Stimulated activated CD8-positive, alpha-beta memory T cell treated with anti-CD3 and anti-CD28 coated beads, Interleukin-12 subunit alpha, Interleukin-12 subunit beta, amount 100 ng/mL, for 4 hours (primary cell): Measurements from ENCODE around the gene KRT14.
A peak's percentile ranks its signal among the peaks of the same experiment; 100 is the strongest.
"Not testable (repeated sequence)": the region's sequence is repeated elsewhere in the genome, so short reads cannot be mapped to it uniquely, and the experiment has no call there.

Experiments
- DNase-seq: peaks from one replicate; pipeline ENCODE4 v3.0.0-alpha.2; 2020; ENCODE audit warnings: low read depth

The KRT14 gene

DNA sequence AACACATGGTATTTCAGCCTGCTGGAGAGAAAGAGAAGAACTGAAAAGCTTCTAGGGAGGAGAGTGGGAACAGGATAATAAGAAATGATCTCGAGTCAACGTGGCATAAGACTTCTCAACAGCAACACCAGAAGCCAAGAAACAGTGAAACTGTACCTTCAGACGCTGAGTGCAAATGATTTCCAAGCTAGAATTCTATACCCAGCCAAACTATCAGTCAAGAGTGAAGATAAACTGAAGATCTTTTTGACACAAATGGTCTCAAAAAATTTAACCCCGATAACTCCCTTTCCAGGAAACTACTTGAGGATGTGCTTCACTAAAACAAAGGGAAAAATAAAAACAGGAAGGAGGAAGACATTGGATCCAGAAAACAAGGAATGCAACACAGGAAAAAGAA, 20.2 kb upstream of the KRT14 start:
- not testable (repeated sequence) for DNase-seq

DNA sequence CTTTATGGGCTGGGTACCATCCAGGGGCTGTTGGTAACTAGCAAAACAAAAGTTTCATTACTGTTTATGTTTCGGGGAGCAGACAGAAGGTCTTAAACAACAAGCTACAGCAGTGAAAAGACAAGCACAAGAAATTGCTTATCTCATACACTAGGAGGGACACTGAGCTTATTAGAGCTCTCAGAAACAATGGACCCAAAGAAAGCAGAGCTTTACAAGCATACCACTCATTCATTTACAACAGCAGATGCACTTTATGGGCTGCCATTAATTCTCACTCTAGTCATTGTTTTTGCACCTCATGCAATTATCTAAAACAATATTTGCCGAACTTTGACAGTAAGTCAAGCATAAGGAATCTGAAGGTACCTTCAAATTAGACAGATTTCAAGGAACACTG, 15.8 kb upstream of the KRT14 start:
- no peak for DNase-seq

DNA sequence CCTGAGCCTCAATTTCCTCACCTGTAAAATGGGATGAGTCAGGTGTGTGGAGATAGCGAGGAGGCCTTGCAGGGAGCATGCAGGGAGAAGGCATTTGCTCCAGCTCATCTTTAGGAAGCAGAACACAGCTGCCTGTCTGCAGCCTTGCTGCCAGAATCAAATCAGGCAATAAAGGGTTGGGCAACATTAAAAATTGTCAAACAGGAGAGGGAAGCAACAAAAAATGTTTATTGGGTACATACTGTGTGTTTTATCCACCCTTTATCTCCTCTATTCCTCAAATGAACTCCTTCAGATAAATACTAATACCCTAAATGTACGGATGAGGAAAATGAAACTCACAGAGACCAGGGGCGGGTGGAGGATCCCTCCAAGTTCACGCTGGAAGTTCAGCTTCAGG, 13.6 kb upstream of the KRT14 start:
- DNase-seq: no peak

DNA sequence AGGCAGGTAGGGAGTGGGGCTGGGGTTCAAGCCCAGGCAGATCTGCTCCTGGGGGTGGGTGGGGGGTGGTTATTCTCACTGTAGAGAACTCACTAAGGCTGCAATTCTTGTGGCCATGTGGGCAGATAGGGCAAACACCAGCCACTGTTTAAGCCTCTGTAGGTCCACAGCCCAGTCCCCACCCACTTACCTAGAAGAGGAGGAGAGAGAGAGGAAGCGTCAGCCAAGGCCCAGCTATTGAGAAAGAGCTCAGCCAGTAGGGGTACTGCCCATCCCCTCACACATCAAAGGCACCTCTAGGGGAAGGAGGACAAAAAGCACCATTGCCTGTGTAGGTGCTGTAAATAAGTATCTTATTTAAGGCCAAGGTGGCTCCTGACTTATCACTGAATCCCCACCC, 13.0 kb upstream of the KRT14 start:
- no peak for DNase-seq

DNA sequence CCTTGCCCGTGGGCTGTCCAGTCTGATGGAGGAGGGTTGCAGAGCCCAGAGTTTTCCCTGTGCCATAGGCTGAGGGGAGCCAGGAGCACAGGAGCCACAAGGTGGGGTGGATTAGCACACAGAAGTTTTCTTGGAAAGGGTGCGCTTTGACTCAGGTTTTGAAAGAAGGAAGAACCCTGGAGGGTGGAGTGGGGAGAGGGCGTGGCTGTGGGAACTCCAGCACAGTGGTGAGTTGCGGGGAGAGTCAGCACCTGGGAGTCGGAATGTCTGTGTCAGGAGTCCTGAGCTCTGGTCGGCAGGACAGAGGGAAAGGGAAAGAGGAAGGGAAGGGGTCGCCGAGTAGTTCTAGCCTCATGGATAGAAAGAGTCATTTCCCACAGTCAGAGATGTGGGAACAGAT, 8.9 kb upstream of the KRT14 start:
- no peak for DNase-seq

DNA sequence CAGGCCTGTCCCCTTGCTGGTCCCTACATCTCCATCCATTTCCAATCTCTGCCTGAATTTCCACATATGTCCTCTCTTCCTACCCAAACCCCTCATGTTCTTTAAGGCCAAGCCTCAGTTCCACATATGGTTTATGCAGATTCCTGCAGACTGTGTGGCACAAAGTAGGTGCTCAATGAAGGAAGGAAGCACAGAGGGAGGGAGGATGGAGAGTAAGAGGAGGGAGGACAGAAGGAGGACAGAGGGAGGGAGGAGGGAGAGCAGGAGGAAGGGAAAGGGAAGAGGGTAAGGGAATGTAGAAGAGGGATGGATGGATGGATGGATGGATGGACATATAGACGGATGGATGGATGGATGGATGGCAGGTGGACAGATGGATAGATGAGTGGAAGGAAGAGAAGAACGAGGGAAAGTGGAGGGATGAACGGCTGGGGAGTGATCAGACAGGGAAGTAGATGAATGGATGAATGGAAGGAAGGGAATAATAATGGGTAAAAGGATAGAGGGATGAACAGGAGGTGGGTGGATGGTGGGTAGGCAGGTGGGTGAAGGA, 7.7 kb upstream of the KRT14 start:
- DNase-seq: no peak

DNA sequence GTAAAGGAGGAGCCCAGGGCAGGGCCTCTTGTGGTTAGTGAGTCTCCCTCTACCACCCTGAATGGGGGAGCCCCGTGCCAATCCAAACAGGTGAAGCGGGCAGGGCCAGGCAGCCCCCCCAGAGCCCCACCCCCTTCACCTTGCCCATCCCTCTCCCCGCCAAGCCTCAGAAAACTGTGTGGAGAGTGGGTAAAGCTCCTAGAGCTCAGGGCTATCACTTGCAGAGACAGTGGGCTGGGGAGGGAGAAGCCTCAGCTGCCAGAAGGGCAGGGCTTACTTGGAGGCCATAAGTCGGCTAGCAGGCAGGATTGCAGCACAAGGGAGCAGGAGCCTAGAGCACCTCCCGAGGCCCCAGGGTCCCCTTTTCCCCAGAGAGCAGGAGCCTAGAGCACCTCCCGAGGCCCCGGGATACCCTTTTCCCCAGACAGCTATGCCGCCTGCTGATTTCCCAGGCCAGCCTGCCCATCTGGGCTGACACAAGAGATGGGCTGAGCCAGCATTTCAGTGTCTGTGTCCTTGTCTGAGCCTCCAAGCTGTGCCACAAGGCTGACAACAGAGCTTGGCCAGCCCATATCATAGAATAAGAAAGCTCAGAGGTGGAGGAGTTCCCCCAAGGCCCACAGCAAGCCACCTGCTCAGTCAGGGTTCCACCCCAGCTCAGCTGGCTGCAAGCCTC, 6.7 kb upstream of the KRT14 start:
- no peak for DNase-seq

DNA sequence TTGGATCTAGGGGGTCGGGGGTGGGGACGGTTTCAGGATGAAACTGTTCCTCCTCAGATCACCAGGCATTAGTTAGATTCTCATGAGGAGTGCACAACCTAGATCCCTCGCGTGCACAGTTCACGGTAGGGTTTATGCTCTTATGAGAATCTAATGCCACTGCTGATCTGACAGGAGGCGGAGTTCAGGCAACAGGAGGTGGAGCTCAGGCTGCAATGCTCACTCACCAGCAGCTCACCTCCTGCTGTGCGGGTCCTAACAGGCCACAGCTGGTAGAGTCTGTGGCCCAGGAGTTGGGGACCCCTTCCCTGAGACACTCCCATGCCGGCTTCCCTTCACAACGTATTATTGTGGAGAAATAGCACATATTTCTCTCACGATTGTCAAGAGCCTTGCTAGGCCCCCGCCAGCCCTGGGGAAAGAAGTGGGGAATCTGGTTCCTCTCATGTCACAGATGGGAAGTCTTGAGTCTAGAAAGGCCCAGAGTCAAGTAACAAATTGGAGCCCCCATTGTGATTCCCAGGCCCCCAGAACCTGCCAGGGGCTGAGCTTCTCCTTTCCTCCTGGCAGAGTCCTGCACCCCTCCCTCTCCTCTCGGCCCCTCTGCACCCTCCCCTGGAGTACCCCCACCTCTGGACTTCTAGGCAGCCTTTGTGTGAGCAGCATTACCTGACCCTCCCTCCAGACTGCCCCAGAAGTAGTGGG, 6.1 kb upstream of the KRT14 start:
- DNase-seq: no peak

DNA sequence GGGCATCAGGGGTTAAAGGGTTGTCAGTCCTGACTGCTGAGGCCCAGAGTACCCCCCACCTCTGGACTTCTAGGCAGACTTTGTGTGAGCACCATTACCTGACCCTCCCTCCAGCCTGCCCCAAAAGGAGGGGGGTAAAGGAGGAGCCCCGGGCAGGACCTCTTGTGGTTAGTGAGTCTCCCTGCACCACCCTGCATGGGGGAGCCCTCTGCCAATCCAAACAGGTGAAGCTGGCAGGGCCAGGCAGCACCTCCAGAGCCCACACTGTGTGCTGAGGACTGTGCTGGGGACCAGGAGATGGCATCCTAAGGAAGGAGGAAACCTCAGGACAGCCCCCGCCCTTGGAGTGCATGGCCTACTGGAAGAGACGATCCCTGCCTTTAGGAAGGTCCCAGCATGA, 2.6 kb upstream of the KRT14 start:
- no peak for DNase-seq

DNA sequence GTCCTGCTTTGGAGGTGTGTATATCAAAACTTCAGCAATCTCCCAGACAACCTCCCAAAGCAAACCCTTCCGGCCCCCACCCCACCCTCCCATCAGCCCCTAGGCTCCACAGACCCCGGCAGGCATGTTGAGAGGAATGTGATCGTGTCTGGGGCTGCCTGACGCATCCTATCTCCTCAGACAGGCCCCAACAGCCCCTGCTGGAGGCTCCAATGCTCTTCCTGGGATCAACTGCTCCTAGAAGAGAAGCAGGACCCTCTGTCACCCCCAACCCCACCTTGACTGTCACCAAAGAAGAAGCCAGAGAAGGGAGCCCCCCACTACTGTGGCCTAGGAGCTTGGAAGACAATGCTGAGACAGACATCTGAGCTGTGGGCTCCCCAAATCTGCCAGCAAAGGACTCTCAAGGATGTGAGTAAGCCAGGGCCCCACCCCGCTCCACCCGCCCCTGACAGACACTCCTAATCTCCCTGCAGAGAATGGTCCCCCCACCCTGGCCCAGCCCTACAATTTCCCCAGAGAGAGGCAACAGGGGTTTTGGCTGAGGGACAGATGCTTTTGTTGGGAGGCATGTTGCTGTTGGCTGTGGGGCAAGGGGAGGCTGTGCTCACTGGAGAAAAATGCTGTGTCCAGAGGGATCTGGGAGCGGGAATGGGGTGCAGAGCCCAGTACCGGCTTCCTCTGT, 1.6 kb upstream of the KRT14 start:
- no peak for DNase-seq

DNA sequence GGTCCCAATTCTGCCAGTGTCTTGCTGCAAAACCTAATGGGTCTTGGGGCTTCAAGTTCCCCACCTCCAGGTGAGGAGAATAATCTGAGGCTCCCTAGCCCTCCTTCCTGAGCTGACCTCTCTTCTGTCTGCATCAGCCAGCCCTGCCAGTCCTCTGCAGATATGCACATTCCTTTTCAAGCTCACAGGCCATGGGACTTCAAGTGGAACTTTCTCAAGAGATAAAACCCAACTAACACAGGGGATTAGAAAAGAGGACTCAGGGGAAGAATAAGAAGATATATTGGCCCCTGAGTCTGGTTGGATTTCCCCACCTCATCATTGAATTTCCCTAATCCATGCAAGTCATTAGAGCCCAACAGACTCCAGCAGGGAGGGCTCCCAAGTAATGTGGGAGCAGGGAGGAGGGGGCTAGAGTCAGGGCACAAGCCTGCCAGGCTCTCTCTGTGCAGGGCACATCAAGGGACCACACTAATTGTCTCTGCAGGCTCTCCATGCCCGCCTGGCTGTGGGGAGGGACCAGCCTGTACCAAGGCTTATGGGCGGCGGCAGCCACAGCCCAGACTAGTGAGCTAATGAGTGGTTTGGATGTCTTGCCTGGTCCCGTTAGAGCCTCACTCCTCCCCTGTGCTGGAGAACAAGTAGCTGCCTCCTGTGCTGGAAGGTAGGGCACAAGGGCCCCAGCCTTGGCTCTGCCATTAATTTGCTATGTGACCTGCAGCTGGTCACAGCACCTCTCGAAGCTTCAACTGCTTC, 1.2 kb downstream of the KRT14 start:
- DNase-seq: no peak

DNA sequence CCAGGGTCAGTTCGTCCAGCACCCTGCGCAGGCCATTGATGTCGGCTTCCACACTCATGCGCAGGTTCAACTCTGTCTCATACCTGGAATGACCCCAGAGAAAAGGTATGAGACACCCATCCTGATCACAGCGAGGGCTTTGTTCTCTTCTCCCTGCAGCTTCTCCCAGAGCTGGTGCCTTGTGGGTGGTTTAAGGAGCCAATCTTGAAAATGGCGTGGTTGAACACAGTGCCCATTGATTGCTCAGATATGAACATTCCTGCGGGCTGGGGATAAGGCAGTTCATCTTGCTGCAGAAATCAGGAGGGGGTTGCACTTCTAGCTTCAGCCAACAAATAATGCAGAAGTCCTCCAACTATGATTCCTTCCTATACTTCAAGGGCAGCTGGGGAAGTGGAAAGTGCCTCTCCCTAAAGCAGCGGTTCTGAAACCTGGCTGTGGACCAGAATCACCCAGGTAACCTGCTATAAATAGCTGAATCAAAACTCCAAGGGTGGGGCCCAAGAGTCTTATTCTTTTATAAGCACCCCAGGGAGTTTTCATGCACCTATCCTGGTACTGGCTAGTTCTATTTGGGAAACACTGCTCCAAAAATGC, 2.3 kb downstream of the KRT14 start:
- DNase-seq: not testable (repeated sequence)

DNA sequence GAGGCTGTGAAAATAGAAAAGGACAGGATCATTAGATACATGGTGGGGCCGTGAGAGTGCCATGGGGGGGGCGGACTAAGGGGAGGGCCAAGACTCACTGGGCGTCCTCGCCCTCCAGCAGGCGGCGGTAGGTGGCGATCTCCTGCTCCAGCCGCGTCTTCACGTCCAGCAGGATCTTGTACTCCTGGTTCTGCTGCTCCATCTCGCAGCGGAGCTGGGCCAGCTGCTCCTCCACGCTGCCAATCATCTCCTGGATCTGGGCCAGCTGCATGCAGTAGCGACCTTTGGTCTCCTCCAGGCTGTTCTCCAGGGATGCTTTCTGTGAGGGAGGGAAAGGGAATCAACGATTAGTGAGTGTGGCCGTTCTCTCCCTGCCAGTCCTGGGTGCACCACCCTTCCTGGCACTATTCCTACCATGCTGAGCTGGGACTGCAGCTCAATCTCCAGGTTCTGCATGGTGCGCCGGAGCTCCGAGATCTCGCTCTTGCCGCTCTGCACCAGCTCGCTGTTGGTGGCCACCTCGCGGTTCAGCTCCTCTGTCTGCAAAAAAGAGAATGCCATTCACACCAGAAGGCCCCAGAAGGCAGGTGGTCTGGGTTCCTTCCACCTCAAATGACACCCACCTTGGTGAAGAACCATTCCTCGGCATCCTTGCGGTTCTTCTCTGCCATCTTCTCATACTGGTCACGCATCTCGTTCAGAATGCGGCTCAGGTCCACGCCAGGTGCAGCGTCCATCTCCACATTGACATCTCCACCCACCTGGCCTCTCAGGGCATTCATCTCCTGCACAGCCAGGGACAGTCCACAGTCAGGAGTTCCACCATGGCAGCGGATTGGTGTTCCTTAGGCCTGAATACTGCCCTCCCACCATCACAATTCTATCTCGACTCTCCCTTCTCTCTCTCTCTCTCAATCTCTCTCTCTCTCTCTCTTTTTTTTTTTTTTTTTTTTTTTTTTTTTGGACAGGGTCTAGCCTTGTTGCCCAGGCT, 3.3 kb downstream of the KRT14 start:
- DNase-seq: no peak

DNA sequence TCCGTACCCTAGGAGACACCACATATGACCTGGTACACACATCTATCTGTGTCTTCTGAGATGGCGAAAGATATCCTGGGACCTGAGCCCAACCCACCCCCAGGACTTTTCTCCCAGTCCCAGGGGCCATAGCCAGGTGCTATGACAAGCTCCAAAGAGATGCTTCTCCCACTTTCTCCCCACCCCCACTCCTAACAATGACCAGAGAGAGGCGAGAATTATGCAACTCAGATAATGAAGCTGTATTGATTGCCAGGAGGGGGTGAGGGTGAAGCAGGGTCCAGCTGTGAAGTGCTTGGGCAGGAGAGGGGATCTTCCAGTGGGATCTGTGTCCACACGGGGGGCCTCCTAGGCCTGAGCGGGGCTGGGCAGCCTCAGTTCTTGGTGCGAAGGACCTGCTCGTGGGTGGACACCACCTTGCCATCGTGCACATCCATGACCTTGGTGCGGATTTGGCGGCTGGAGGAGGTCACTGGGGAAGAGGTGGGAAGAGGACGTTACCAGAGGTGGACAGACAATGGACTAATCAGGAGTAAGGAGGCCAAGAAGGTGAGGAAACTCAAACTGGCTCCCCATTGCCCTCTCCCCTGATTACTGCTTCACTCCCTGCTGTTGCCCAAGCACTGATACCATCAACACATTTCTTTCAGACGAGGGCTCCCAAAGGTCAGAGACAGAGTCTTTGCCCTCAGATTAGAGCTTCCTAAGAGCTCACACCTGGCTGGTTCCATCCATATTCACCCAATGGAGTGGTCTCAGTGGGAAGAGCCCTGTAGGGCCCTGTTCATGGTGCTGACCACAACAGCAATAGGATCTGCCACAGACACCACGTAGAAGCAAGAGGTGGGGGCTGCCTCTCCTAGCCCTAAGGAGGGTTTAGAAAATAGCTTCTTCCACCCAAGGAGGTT, 4.4 kb downstream of the KRT14 start:
- DNase-seq: not testable (repeated sequence)

DNA sequence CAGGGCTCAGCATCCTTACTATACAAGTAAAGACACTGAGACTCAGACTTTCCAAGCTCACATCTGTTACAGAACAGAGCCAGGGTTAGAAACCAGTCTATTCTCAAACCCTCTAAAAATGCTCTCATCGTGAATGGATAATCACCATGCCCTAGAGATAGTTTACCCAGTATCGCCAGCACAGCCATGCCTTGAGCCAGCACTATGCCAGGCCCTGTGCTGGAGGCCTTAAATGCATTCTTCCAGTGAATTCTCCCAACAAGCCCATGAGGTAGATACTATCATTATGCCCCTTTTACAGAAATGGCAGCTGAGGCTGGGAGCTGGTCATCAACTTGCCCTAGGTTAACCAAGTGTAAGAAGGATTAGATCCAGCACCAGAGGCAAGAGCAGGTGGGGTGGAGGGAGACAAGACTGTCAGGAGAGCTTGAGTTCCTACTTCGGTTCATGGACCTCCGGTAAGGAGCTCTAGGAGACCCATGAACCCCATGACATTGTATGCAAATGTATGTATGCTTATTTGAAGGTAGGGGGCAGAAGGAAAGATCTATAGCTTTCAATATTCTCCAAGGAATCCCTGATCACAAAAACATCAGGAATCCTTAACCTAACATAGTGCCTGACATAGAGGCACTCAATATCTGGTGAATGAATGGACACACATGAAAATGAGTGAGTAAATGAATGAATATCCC, 5.2 kb downstream of the KRT14 start:
- DNase-seq: no peak

DNA sequence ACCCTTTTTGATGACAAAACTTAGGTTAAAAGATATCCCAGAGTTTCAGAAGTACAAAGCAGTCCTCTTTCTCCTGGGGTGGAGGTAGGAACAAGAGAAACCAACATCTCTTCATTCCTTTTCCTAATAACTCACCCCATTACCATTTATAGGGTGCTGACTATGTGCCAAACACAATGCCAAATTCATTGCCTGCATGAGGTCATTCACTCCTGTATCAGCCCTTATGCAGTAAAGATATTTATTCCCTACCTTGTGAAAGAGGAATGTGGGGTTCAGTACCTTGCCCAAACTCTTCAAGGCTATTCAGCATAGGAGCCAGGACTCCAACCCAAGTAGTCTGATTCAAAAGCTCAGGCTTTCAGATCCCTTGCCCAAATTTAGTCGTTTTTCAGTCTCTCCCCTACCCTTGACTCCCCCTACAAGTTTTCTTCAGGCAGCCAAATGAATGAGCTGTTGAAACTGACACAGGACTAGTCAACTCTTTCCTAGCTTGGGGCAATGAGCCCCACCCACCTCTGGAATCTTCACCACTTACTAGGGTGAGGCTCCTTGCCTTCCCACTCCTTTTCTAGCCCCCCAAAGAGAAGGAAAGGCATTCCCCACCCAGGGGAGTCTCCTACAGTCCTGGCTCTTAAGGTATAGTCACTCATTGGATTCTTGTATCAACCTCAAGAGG, 5.9 kb downstream of the KRT14 start:
- no peak for DNase-seq

DNA sequence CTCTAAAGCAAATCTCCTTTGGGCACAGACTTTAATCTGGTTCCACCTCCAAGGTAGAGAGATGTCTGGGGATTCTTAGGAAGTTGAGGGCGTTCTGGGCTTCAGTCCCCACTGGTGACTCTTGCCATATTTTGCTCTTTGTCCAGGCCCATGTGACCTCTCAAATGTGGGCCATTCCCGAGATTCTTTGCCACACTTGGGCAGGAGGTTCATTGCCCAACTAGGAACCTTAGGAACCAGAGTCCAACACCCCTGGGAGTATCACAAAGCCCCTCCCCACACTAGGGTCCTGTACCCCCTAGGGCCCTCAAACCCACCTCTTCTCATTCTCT, 6.5 kb downstream of the KRT14 start:
- DNase-seq: no peak

DNA sequence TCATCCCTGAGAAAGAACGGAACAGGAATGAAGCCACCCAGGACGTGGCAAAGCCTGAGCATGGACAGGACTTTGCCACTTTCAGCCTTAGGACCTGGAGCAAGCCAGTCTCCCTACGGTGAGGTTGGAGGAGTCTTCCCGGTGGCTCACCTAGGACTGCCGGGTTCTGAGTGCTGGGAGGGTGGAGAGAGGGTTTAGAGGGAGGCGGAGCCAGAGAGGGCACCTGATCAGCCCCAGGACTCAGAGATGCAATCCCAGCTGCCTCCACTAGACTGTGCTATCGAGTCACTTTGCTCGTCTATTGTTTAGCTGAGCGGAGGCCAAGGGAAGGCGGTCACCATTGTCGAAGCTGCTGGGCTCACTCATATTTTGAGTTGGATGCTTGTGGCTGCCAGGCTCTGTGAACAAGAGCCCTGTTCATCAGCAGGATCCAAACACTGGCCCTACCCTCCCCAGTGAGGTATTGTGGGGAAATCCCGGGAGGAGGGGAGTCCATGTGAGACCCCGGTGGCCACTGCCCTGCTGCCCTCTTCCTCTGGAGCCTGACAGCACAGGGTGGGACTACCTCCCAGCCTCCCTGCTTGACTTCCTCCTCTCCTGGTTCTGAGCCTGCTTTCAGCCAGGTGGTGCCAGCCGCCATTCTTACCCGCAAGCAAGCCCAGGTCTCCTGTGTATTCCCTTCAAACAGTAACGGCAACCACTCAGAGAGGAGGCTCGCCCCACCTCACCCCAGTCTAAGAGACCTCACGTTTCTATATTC, 7.0 kb downstream of the KRT14 start:
- DNase-seq: peak; percentile 2
